A549 (cell line): ENCODE data around the gene ALDH3B2.

Source experiments
- CBX8 ChIP-seq: fragments of 200-600 bp; sonication (generic); IDR thresholded peaks from 2 replicates; pipeline ENCODE4 v1.6.1; 2016
- NPAS2 ChIP-seq: fragments of 250-450 bp; sonication (Bioruptor Pico); IDR thresholded peaks from 2 replicates; pipeline ENCODE4 v1.8.0; 2022; ENCODE audit warnings: mild to moderate bottlenecking, moderate library complexity, borderline replicate concordance
- TFCP2L1 ChIP-seq: fragments of 250-450 bp; sonication (Bioruptor Pico); IDR thresholded peaks from 2 replicates; pipeline ENCODE4 v1.5.0; 2021; ENCODE audit warnings: mild to moderate bottlenecking
- TF ChIP-seq, protein P1 (sequence below): fragments of >200 bp; sonication (Bioruptor Twin); formaldehyde crosslinking; IDR thresholded peaks from 3 replicates; pipeline ENCODE4 v1.5.1; 2016
- TF ChIP-seq, protein P2 (sequence below): fragments of >200 bp; sonication (Bioruptor Twin); formaldehyde crosslinking; IDR thresholded peaks from 2 replicates; pipeline ENCODE4 v1.6.1; 2016
- TF ChIP-seq, protein P3 (sequence below): fragments of 200-600 bp; sonication (generic); IDR thresholded peaks from 2 replicates; pipeline ENCODE4 v1.6.1; 2016; ENCODE audit warnings: antibody characterized with exemption, mild to moderate bottlenecking, moderate library complexity

DNA sequence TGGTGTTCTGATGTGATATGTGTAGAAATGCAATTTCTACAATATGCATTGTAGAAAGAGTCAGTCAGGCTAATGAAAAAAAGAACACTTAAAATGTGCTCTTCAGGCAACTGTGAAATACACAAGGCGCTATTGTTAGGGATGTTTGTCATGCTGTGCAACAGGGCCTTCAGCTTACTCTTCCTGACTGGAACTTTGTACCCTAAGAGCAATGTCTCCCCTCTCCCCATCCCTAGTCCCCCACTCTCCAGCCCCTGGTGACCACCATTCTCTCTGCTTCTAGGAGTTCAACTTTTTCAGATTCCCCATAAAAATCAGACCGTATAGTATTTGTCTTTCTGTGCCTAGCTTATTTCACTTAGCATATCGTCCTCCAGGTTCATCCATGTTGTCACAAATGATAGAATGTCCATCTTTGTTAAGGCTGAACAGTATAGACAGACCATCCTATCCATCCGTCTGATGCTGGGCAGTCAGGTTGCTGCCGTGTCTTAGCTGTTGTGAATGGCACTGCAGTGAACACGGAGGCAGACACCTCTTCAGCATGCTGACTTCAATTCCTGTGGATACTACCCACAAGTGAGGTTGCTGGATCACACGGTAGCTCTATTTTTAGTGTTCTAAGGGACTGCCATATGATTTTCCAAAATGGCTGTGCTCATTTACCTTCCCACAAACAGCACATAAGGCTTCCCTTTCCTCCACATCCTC lies 57.0 kb downstream of the ALDH3B2 start:
- TF ChIP-seq, protein P1, sequence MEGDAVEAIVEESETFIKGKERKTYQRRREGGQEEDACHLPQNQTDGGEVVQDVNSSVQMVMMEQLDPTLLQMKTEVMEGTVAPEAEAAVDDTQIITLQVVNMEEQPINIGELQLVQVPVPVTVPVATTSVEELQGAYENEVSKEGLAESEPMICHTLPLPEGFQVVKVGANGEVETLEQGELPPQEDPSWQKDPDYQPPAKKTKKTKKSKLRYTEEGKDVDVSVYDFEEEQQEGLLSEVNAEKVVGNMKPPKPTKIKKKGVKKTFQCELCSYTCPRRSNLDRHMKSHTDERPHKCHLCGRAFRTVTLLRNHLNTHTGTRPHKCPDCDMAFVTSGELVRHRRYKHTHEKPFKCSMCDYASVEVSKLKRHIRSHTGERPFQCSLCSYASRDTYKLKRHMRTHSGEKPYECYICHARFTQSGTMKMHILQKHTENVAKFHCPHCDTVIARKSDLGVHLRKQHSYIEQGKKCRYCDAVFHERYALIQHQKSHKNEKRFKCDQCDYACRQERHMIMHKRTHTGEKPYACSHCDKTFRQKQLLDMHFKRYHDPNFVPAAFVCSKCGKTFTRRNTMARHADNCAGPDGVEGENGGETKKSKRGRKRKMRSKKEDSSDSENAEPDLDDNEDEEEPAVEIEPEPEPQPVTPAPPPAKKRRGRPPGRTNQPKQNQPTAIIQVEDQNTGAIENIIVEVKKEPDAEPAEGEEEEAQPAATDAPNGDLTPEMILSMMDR = no peak
- no peak for TF ChIP-seq NPAS2 (CRISPR knock-in tag)
- TF ChIP-seq, protein P2, sequence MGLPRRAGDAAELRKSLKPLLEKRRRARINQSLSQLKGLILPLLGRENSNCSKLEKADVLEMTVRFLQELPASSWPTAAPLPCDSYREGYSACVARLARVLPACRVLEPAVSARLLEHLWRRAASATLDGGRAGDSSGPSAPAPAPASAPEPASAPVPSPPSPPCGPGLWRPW = no peak
- TF ChIP-seq CBX8 = no peak
- TF ChIP-seq TFCP2L1 (CRISPR knock-in tag) = no peak
- TF ChIP-seq, protein P3, sequence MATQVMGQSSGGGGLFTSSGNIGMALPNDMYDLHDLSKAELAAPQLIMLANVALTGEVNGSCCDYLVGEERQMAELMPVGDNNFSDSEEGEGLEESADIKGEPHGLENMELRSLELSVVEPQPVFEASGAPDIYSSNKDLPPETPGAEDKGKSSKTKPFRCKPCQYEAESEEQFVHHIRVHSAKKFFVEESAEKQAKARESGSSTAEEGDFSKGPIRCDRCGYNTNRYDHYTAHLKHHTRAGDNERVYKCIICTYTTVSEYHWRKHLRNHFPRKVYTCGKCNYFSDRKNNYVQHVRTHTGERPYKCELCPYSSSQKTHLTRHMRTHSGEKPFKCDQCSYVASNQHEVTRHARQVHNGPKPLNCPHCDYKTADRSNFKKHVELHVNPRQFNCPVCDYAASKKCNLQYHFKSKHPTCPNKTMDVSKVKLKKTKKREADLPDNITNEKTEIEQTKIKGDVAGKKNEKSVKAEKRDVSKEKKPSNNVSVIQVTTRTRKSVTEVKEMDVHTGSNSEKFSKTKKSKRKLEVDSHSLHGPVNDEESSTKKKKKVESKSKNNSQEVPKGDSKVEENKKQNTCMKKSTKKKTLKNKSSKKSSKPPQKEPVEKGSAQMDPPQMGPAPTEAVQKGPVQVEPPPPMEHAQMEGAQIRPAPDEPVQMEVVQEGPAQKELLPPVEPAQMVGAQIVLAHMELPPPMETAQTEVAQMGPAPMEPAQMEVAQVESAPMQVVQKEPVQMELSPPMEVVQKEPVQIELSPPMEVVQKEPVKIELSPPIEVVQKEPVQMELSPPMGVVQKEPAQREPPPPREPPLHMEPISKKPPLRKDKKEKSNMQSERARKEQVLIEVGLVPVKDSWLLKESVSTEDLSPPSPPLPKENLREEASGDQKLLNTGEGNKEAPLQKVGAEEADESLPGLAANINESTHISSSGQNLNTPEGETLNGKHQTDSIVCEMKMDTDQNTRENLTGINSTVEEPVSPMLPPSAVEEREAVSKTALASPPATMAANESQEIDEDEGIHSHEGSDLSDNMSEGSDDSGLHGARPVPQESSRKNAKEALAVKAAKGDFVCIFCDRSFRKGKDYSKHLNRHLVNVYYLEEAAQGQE = no peak
